Measurements from ENCODE around the gene ABTB2.
"Not testable (repeated sequence)": the region's sequence is repeated elsewhere in the genome, so short reads cannot be mapped to it uniquely, and the experiment has no call there.

The ABTB2 gene

GRCh38 chr11:34234086-34234740 is 123.6 kb downstream of the ABTB2 start:
- DNase-seq: no peak

- DNase-seq: no peak
These were observed 124.6 kb downstream of the ABTB2 start for GRCh38 chr11:34233215-34233614.

GRCh38 chr11:34232807-34233206 is 125.0 kb downstream of the ABTB2 start:
- DNase-seq: no peak

GRCh38 chr11:34226210-34226609 is 131.6 kb downstream of the ABTB2 start:
- DNase-seq: no peak

GRCh38 chr11:34225091-34225490 is 132.7 kb downstream of the ABTB2 start:
- DNase-seq: no peak

- no peak for DNase-seq
These were observed 133.3 kb downstream of the ABTB2 start for GRCh38 chr11:34224434-34224966.

- DNase-seq: no peak
These were observed 133.9 kb downstream of the ABTB2 start for GRCh38 chr11:34223907-34224306.

- DNase-seq: no peak
These were observed 134.6 kb downstream of the ABTB2 start for GRCh38 chr11:34223021-34223813.

- DNase-seq: no peak
These were observed 135.8 kb downstream of the ABTB2 start for GRCh38 chr11:34222030-34222429.

GRCh38 chr11:34219941-34220370 is 137.9 kb downstream of the ABTB2 start:
- no peak for DNase-seq

GRCh38 chr11:34219279-34219678 is 138.5 kb downstream of the ABTB2 start:
- no peak for DNase-seq

GRCh38 chr11:34218756-34219155 is 139.1 kb downstream of the ABTB2 start:
- DNase-seq: not testable (repeated sequence)

- DNase-seq: no peak
These were observed 139.7 kb downstream of the ABTB2 start for GRCh38 chr11:34218067-34218466.

- no peak for DNase-seq
These were observed 141.1 kb downstream of the ABTB2 start for GRCh38 chr11:34216706-34217105.

GRCh38 chr11:34215806-34216453 is 141.9 kb downstream of the ABTB2 start:
- DNase-seq: no peak

- DNase-seq: no peak
These were observed 142.6 kb downstream of the ABTB2 start for GRCh38 chr11:34214961-34215805.

- no peak for DNase-seq
These were observed 144.4 kb downstream of the ABTB2 start for GRCh38 chr11:34213366-34213765.

- DNase-seq: no peak
These were observed 145.2 kb downstream of the ABTB2 start for GRCh38 chr11:34212566-34212965.

GRCh38 chr11:34209809-34210208 is 148.0 kb downstream of the ABTB2 start:
- DNase-seq: no peak

GRCh38 chr11:34208266-34209135 is 149.3 kb downstream of the ABTB2 start:
- peak; percentile 6 for DNase-seq

- DNase-seq: no peak
These were observed 150.2 kb downstream of the ABTB2 start for GRCh38 chr11:34207487-34208180.

Measured in NCI-H1694 treated with DMSO at 0.1 percent for 48 hours (cell line).